Retina (tissue), 1 donor: ENCODE measurements around the gene PAK6.
A peak's percentile ranks its signal among the peaks of the same experiment; 100 is the strongest.

Source experiments
- DNase-seq: peaks from one replicate; pipeline ENCODE4 v3.0.0-alpha.2; 2016

The PAK6 gene

GRCh38 chr15:40257656-40258450 is 19.0 kb downstream of the PAK6 start:
- no peak for DNase-seq

GRCh38 chr15:40258544-40258943 is 19.7 kb downstream of the PAK6 start:
- no peak for DNase-seq

- DNase-seq, result no peak
These were observed 20.2 kb downstream of the PAK6 start for GRCh38 chr15:40259021-40259420.

- DNase-seq, result no peak
These were observed 24.3 kb downstream of the PAK6 start for GRCh38 chr15:40263024-40263754.

- DNase-seq, result no peak
These were observed 25.7 kb downstream of the PAK6 start for GRCh38 chr15:40264321-40265153.

- DNase-seq, result no peak
These were observed 26.5 kb downstream of the PAK6 start for GRCh38 chr15:40265355-40265754.

- no peak for DNase-seq
These were observed 27.0 kb downstream of the PAK6 start for GRCh38 chr15:40265875-40266274.

- DNase-seq, result no peak
These were observed 28.0 kb downstream of the PAK6 start for GRCh38 chr15:40266828-40267304.

GRCh38 chr15:40267670-40268069 is 28.8 kb downstream of the PAK6 start:
- DNase-seq, result no peak

GRCh38 chr15:40269604-40270003 is 30.7 kb downstream of the PAK6 start:
- DNase-seq, result no peak

GRCh38 chr15:40270246-40270995 is 31.6 kb downstream of the PAK6 start:
- no peak for DNase-seq

- DNase-seq, result peak; percentile 69
These were observed 33.0 kb downstream of the PAK6 start for GRCh38 chr15:40271685-40272484.

- no peak for DNase-seq
These were observed 33.7 kb downstream of the PAK6 start for GRCh38 chr15:40272485-40273056.

GRCh38 chr15:40273428-40273827 is 34.6 kb downstream of the PAK6 start:
- DNase-seq, result no peak

GRCh38 chr15:40274350-40275274 is 35.7 kb downstream of the PAK6 start:
- peak; percentile 85 for DNase-seq

GRCh38 chr15:40275523-40275922 is 36.7 kb downstream of the PAK6 start:
- DNase-seq, result no peak

- DNase-seq, result no peak
These were observed 37.1 kb downstream of the PAK6 start for GRCh38 chr15:40275954-40276353.

- peak; percentile 11 for DNase-seq
These were observed 38.1 kb downstream of the PAK6 start for GRCh38 chr15:40276927-40277326.

- peak; percentile 3 for DNase-seq
These were observed 38.6 kb downstream of the PAK6 start for GRCh38 chr15:40277471-40277870.

GRCh38 chr15:40278026-40278425 is 39.2 kb downstream of the PAK6 start:
- peak; percentile 7 for DNase-seq
